ENCODE data around the gene HINT2. TPM values are rescaled to one million over a fixed set of nuclear protein-coding genes. Genes with fewer than 3 reads are reported as not detected.

HINT2 gene
- total and polyA plus RNA-seq, 2 donors (not counting 1 experiment from before 2014, with no cell fraction given): 31.9 to 33.6 TPM

- H3K9me3 ChIP-seq (ENCODE audit: control extremely low read depth in 1 of 3, control insufficient read depth in 2 of 3, insufficient read depth in 1 of 3, low read length in 2 of 3): no peaks in the 10 kb centered on the region
- Mint-ChIP-seq H3K4me1 (peaks cover 10% of the 10 kb centered on the region), H3K27me3 (no peaks in the 10 kb centered on the region), H3K9me3 (ENCODE audit: insufficient read depth) (no peaks in the 10 kb centered on the region), H3K27ac (no peak overlapping the region), H3K4me3 (no peak overlapping the region)
- ATAC-seq (ENCODE audit: low read depth) (no peak), DNase-seq (no peak)
- no peaks in the 10 kb centered on the region for H3K27me3 ChIP-seq (replicated peaks in 1 of 4; ENCODE audit: control extremely low read depth in 1 of 4, control insufficient read depth in 3 of 4, insufficient read depth in 4 of 4, low read length in 3 of 4)
- no peaks in the 10 kb centered on the region for H3K36me3 ChIP-seq (replicated peaks in 1 of 2; ENCODE audit: control extremely low read depth in 1 of 2, control insufficient read depth in 1 of 2, extremely low read depth in 1 of 2, insufficient read depth in 2 of 2, low read length in 1 of 2)
- CTCF ChIA-PET: interaction anchor here (1.3 to 2.0 kb wide), 2 partner anchors 26 to 29 kb away, joined by 8 to 10 read pairs; no protein-coding TSS in a partner anchor
- POLR2A ChIA-PET: no interaction called here
- H2AFZ ChIP-seq (ENCODE audit: insufficient read depth, low read depth, low read length, poor library complexity, severe bottlenecking): no peak overlapping the region
- H3K4me3 ChIP-seq (ENCODE audit: control extremely low read depth in 1 of 5, extremely low read depth in 1 of 5, insufficient read depth in 1 of 5, low read depth in 2 of 5, low read length in 4 of 5): no peak overlapping the region
- intact Hi-C loops (cut with micrococcal nuclease): no loop called here
- TF ChIP-seq EZH2 (IDR thresholded peaks at IDR 0.05; ENCODE audit: borderline replicate concordance, insufficient read depth, low read depth, low read length, poor library complexity, severe bottlenecking): no peak
- no peak for TF ChIP-seq CTCF (IDR thresholded peaks at IDR 0.05)
- H3K27ac ChIP-seq (ENCODE audit: low read length in 2 of 2): no peak overlapping the region
- H3K9ac ChIP-seq (ENCODE audit: low read length): no peak overlapping the region
- peaks cover 7 to 14% of the 10 kb centered on the region in 2 donors for H3K4me1 ChIP-seq (ENCODE audit: control insufficient read depth in 2 of 2, insufficient read depth in 2 of 2, low read length in 2 of 2)
- 71% methylated on average over 25 of the region's 25 CpGs for WGBS (ENCODE audit: insufficient coverage)
- H4K20me1 ChIP-seq (ENCODE audit: control insufficient read depth, insufficient read depth, low read length, poor library complexity, severe bottlenecking): no peaks in the 10 kb centered on the region
- H3K4me2 ChIP-seq (replicated peaks; ENCODE audit: low read depth, low read length, poor library complexity, severe bottlenecking): no peak overlapping the region
- no peaks in the 10 kb centered on the region for H3K79me2 ChIP-seq (ENCODE audit: control insufficient read depth, insufficient read depth, low read length)
Measured at GRCh38 chr9:35852876-35853865, 38.3 kb upstream of the HINT2 start.

GRCh38 chr9:35852267-35852815 is 37.5 kb upstream of the HINT2 start:
- Histone ChIP-seq H3K4me2 (replicated peaks; ENCODE audit: low read depth, low read length, poor library complexity, severe bottlenecking) (no peak overlapping the region), H2AFZ (ENCODE audit: insufficient read depth, low read depth, low read length, poor library complexity, severe bottlenecking) (no peak overlapping the region), H3K4me3 (ENCODE audit: control extremely low read depth in 1 of 5, extremely low read depth in 1 of 5, insufficient read depth in 1 of 5, low read depth in 2 of 5, low read length in 4 of 5) (no peak overlapping the region), H3K36me3 (replicated peaks in 1 of 2; ENCODE audit: control extremely low read depth in 1 of 2, control insufficient read depth in 1 of 2, extremely low read depth in 1 of 2, insufficient read depth in 2 of 2, low read length in 1 of 2) (no peaks in the 10 kb centered on the region), H3K79me2 (ENCODE audit: control insufficient read depth, insufficient read depth, low read length) (no peaks in the 10 kb centered on the region), H4K20me1 (ENCODE audit: control insufficient read depth, insufficient read depth, low read length, poor library complexity, severe bottlenecking) (no peaks in the 10 kb centered on the region), H3K27ac (ENCODE audit: low read length in 2 of 2) (no peak overlapping the region), H3K9me3 (ENCODE audit: control extremely low read depth in 1 of 3, control insufficient read depth in 2 of 3, insufficient read depth in 1 of 3, low read length in 2 of 3) (no peaks in the 10 kb centered on the region), H3K4me1 (ENCODE audit: control insufficient read depth in 2 of 2, insufficient read depth in 2 of 2, low read length in 2 of 2) (peaks cover 15 to 22% of the 10 kb centered on the region in 2 donors), H3K27me3 (replicated peaks in 1 of 4; ENCODE audit: control extremely low read depth in 1 of 4, control insufficient read depth in 3 of 4, insufficient read depth in 4 of 4, low read length in 3 of 4) (no peaks in the 10 kb centered on the region), H3K9ac (ENCODE audit: low read length) (no peak overlapping the region)
- ChIA-PET CTCF (interaction anchor here (1.0 to 2.0 kb wide), 3 partner anchors 26 to 62 kb away, joined by 3 to 10 read pairs (median 8); no protein-coding TSS in a partner anchor), POLR2A (no interaction called here)
- TF ChIP-seq CTCF (IDR thresholded peaks at IDR 0.05): no peak
- TF ChIP-seq EZH2 (IDR thresholded peaks at IDR 0.05; ENCODE audit: borderline replicate concordance, insufficient read depth, low read depth, low read length, poor library complexity, severe bottlenecking): no peak
- ATAC-seq (ENCODE audit: low read depth) (no peak), DNase-seq (no peak)
- WGBS (ENCODE audit: insufficient coverage): 64% methylated on average over 1 of the region's 2 CpGs
- Mint-ChIP-seq H3K27me3 (no peaks in the 10 kb centered on the region), H3K9me3 (ENCODE audit: insufficient read depth) (no peaks in the 10 kb centered on the region), H3K4me1 (peaks cover 18% of the 10 kb centered on the region), H3K27ac (no peak overlapping the region), H3K4me3 (no peak overlapping the region)
- intact Hi-C loops (cut with micrococcal nuclease): no loop called here

Measured in B cell (primary cell).